Fibroblast of pulmonary artery (primary cell): ENCODE measurements around the gene ADAT3.
A peak's percentile ranks its signal among the peaks of the same experiment; 100 is the strongest.

ENCODE experiments used
- DNase-seq: peaks from one replicate; pipeline ENCODE4 v3.0.0-alpha.2; 2010; ENCODE audit warnings: low read depth
- H3K4me3 ChIP-seq: replicated peaks from 2 replicates; pipeline ENCODE4 v1.5.1; 2011; ENCODE audit warnings: low read depth, mild to moderate bottlenecking, control low read depth, low read length, moderate library complexity
- TF ChIP-seq, protein P1 (sequence below): IDR thresholded peaks from 2 replicates; pipeline ENCODE4 v1.5.1; 2011; ENCODE audit warnings: mild to moderate bottlenecking, control low read depth, low read length, inconsistent platforms; ENCODE audit errors: missing control alignments

The ADAT3 gene

DNA sequence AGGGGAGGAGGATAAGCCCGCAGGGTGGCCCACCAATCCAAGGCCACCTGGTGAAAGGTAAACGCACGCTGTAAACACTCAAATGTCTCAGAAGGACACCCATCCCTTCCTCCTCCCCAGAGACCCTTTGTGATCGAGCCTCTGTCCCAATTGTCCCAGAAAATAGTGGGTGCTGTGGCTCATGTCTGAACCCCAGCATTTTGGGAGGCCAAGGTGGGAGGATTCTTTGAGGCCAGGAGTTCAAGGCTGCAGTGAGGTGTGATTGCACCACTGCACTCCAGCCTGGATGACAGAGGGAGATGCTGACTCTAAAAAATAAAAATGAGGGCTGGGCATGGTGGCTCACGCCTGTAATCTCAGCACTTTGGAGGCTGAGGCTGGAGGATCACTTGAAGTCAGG lies 16.8 kb upstream of the ADAT3 start:
- H3K4me3 ChIP-seq, result no peak overlapping the region
- TF ChIP-seq, protein P1, sequence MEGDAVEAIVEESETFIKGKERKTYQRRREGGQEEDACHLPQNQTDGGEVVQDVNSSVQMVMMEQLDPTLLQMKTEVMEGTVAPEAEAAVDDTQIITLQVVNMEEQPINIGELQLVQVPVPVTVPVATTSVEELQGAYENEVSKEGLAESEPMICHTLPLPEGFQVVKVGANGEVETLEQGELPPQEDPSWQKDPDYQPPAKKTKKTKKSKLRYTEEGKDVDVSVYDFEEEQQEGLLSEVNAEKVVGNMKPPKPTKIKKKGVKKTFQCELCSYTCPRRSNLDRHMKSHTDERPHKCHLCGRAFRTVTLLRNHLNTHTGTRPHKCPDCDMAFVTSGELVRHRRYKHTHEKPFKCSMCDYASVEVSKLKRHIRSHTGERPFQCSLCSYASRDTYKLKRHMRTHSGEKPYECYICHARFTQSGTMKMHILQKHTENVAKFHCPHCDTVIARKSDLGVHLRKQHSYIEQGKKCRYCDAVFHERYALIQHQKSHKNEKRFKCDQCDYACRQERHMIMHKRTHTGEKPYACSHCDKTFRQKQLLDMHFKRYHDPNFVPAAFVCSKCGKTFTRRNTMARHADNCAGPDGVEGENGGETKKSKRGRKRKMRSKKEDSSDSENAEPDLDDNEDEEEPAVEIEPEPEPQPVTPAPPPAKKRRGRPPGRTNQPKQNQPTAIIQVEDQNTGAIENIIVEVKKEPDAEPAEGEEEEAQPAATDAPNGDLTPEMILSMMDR, result no peak
- DNase-seq, result no peak

GRCh38 chr19:1889907-1890306 lies 15.3 kb upstream of the ADAT3 start:
- no peak for DNase-seq
- TF ChIP-seq, protein P1, result no peak
- H3K4me3 ChIP-seq, result no peak overlapping the region

- no peak overlapping the region for H3K4me3 ChIP-seq
- TF ChIP-seq, protein P1, result no peak
- DNase-seq, result no peak
These were observed 11.4 kb upstream of the ADAT3 start for GRCh38 chr19:1893791-1894190.

- DNase-seq, result no peak
- no peak overlapping the region for H3K4me3 ChIP-seq
- TF ChIP-seq, protein P1, result no peak
These were observed 8.7 kb upstream of the ADAT3 start for GRCh38 chr19:1896508-1896907.

GRCh38 chr19:1901940-1902404 lies 3.2 kb upstream of the ADAT3 start:
- no peak overlapping the region for H3K4me3 ChIP-seq
- DNase-seq, result no peak
- TF ChIP-seq, protein P1, result no peak

- no peak for DNase-seq
- TF ChIP-seq, protein P1, result no peak
- H3K4me3 ChIP-seq, result no peak overlapping the region
These were observed 2.3 kb upstream of the ADAT3 start for GRCh38 chr19:1902923-1903322.

DNA sequence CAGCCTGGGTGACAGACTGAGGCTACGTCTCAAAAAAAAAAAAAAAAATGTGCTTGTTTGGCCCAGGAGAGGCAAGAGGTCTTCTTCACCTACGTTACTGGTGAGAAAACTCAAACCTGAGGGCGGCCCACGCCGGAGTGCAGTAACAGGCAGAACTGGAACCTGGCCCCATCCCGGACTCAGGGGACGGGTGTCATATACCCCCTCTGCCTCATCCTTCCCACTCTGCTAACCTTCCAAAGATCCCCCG lies 414 bp upstream of the ADAT3 start:
- peak overlapping the region; percentile 28 for H3K4me3 ChIP-seq
- no peak for DNase-seq
- TF ChIP-seq, protein P1, result no peak
